Measurements from ENCODE around the gene ORC4.

Gene ORC4

DNA sequence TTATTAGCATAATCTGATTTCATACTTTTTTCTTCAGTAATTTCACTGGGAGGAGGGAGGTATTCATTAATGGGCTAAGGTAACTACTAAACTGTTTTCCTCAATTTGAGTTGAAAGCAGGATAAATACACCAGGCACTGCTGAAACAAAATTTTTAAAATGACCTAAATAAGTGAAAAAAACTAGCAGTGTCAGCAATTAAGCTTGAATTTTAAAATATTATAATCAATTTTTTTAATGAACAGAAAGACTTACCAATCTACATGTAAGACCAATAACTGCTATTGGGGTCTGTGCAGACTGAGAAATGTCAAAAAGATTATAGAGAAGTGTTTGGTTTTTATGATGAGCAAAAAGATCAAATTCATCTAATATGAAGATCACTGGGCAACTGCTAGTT lies 68.4 kb downstream of the ORC4 start:
- Histone ChIP-seq H3K4me1 (ENCODE audit: low read depth, poor library complexity, severe bottlenecking) (no peaks in the 10 kb centered on the region), H3K4me3 (IDR thresholded peaks at IDR 0.05; ENCODE audit: insufficient read depth, low read depth, low read length) (no peak overlapping the region), H3K36me3 (ENCODE audit: insufficient read depth) (no peaks in the 10 kb centered on the region), H3K79me2 (ENCODE audit: insufficient read depth, low read depth) (no peaks in the 10 kb centered on the region), H3K9ac (no peak overlapping the region), H3K4me2 (no peak overlapping the region), H3K27ac (no peak overlapping the region), H4K20me1 (ENCODE audit: insufficient read depth) (no peaks in the 10 kb centered on the region), H3K27me3 (ENCODE audit: insufficient read depth, low read depth) (no peaks in the 10 kb centered on the region), H2AFZ (ENCODE audit: low read depth) (no peak overlapping the region)
- no peak for TF ChIP-seq CTCF (conservative IDR thresholded peaks at IDR 0.05; ENCODE audit: low read depth, low read length)

- TF ChIP-seq CTCF (conservative IDR thresholded peaks at IDR 0.05; ENCODE audit: low read depth, low read length) = no peak
- no peak overlapping the region for H3K9ac ChIP-seq
- H2AFZ ChIP-seq (ENCODE audit: low read depth) = no peak overlapping the region
- no peaks in the 10 kb centered on the region for H3K36me3 ChIP-seq (ENCODE audit: insufficient read depth)
- H3K27ac ChIP-seq = no peak overlapping the region
- H3K27me3 ChIP-seq (ENCODE audit: insufficient read depth, low read depth) = no peaks in the 10 kb centered on the region
- H4K20me1 ChIP-seq (ENCODE audit: insufficient read depth) = no peaks in the 10 kb centered on the region
- no peaks in the 10 kb centered on the region for H3K79me2 ChIP-seq (ENCODE audit: insufficient read depth, low read depth)
- H3K4me2 ChIP-seq = no peak overlapping the region
- H3K4me3 ChIP-seq (IDR thresholded peaks at IDR 0.05; ENCODE audit: insufficient read depth, low read depth, low read length) = no peak overlapping the region
- H3K4me1 ChIP-seq (ENCODE audit: low read depth, poor library complexity, severe bottlenecking) = no peaks in the 10 kb centered on the region
These were observed 74.9 kb downstream of the ORC4 start for GRCh38 chr2:147945660-147946059.

- TF ChIP-seq CTCF (conservative IDR thresholded peaks at IDR 0.05; ENCODE audit: low read depth, low read length) = no peak
- Histone ChIP-seq H2AFZ (ENCODE audit: low read depth) (no peak overlapping the region), H4K20me1 (ENCODE audit: insufficient read depth) (no peaks in the 10 kb centered on the region), H3K4me1 (ENCODE audit: low read depth, poor library complexity, severe bottlenecking) (no peaks in the 10 kb centered on the region), H3K4me2 (no peak overlapping the region), H3K27me3 (ENCODE audit: insufficient read depth, low read depth) (no peaks in the 10 kb centered on the region), H3K36me3 (ENCODE audit: insufficient read depth) (no peaks in the 10 kb centered on the region), H3K9ac (no peak overlapping the region), H3K4me3 (IDR thresholded peaks at IDR 0.05; ENCODE audit: insufficient read depth, low read depth, low read length) (no peak overlapping the region), H3K79me2 (ENCODE audit: insufficient read depth, low read depth) (no peaks in the 10 kb centered on the region), H3K27ac (no peak overlapping the region)
These were observed 81.2 kb downstream of the ORC4 start for GRCh38 chr2:147939313-147939712.

- no peaks in the 10 kb centered on the region for H3K36me3 ChIP-seq (ENCODE audit: insufficient read depth)
- no peak overlapping the region for H3K27ac ChIP-seq
- no peaks in the 10 kb centered on the region for H3K27me3 ChIP-seq (ENCODE audit: insufficient read depth, low read depth)
- no peaks in the 10 kb centered on the region for H3K4me1 ChIP-seq (ENCODE audit: low read depth, poor library complexity, severe bottlenecking)
- H4K20me1 ChIP-seq (ENCODE audit: insufficient read depth) = no peaks in the 10 kb centered on the region
- H3K4me3 ChIP-seq (IDR thresholded peaks at IDR 0.05; ENCODE audit: insufficient read depth, low read depth, low read length) = no peak overlapping the region
- H2AFZ ChIP-seq (ENCODE audit: low read depth) = no peak overlapping the region
- no peak overlapping the region for H3K9ac ChIP-seq
- TF ChIP-seq CTCF (conservative IDR thresholded peaks at IDR 0.05; ENCODE audit: low read depth, low read length) = peak; percentile 72
- H3K4me2 ChIP-seq = no peak overlapping the region
- H3K79me2 ChIP-seq (ENCODE audit: insufficient read depth, low read depth) = no peaks in the 10 kb centered on the region
These were observed 82.7 kb downstream of the ORC4 start for GRCh38 chr2:147937744-147938349.

Measured in KMS-11 (cell line).